BE2C (cell line): ENCODE results near the gene NFKBIB.

ENCODE experiments used
- DNase-seq: peaks from one replicate; pipeline ENCODE4 v3.0.0-alpha.2; 2020
- H3K27me3 ChIP-seq: fragments of 250-450 bp; sonication (Bioruptor Pico); 2 replicates; pipeline ENCODE4 v1.5.1; 2020; ENCODE audit warnings: mild to moderate bottlenecking
- H3K36me3 ChIP-seq: fragments of 250-450 bp; sonication (Bioruptor Pico); 2 replicates; pipeline ENCODE4 v1.5.1; 2020; ENCODE audit warnings: mild to moderate bottlenecking
- H3K4me1 ChIP-seq: fragments of 250-450 bp; sonication (Bioruptor Pico); 2 replicates; pipeline ENCODE4 v1.5.1; 2020
- H3K4me3 ChIP-seq: 2 replicates; pipeline ENCODE4 v1.5.1; 2011; ENCODE audit warnings: low read depth, low read length
- H3K9me3 ChIP-seq: fragments of 250-450 bp; sonication (Bioruptor Pico); 2 replicates; pipeline ENCODE4 v1.5.1; 2020
- CTCF ChIP-seq: IDR thresholded peaks from 2 replicates; pipeline ENCODE4 v1.5.1; 2012; ENCODE audit warnings: mild to moderate bottlenecking, low read depth, low read length

NFKBIB gene

DNA sequence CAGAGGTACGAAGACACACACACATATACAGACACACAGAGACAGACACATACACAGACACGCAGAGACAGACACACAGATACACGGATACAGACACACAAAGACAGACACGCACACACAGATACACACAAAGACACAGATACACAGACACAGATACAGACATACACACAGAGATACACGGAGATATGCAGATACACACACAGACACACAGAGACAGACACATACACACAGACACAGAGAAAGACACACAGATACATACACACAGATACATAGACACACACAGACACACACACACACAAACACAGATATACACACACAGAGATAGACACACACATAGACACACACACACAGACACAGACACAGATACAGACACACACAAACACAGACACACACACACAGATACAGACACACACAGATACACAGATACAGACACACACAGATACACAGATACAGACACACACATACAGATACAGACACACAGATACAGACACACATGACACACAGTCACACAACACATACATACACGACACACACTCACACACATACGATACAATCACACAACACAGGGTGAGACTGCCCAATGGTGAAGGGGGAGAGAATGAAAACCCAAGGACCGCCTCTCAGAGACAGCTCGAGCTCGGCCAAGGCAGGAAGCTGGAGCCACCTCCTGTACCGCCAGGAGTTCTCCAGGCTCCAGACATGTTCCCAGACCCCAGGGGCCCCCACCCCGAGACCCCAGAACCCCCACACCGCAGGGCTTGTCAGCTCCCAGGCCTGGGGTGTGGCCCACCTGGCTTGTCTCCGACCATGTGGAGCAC, 21.0 kb downstream of the NFKBIB start:
- Histone ChIP-seq H3K4me3 (no peak overlapping the region), H3K9me3 (no peaks in the 10 kb centered on the region), H3K27me3 (no peaks in the 10 kb centered on the region), H3K4me1 (peaks cover 3% of the 10 kb centered on the region), H3K36me3 (peaks cover 34% of the 10 kb centered on the region)
- no peak for TF ChIP-seq CTCF
- DNase-seq = no peak

- Histone ChIP-seq H3K36me3 (peaks cover 39% of the 10 kb centered on the region), H3K4me3 (no peak overlapping the region), H3K9me3 (no peaks in the 10 kb centered on the region), H3K27me3 (no peaks in the 10 kb centered on the region), H3K4me1 (peaks cover 3% of the 10 kb centered on the region)
- no peak for TF ChIP-seq CTCF
- no peak for DNase-seq
These were observed 21.9 kb downstream of the NFKBIB start for GRCh38 chr19:38921420-38922274.

- H3K4me1 ChIP-seq = peaks cover 3% of the 10 kb centered on the region
- no peaks in the 10 kb centered on the region for H3K9me3 ChIP-seq
- no peaks in the 10 kb centered on the region for H3K27me3 ChIP-seq
- H3K4me3 ChIP-seq = no peak overlapping the region
- no peak for DNase-seq
- TF ChIP-seq CTCF = no peak
- peaks cover 39% of the 10 kb centered on the region for H3K36me3 ChIP-seq
These were observed 22.7 kb downstream of the NFKBIB start for GRCh38 chr19:38922482-38922881.

- Histone ChIP-seq H3K4me1 (no peaks in the 10 kb centered on the region), H3K36me3 (peaks cover 39% of the 10 kb centered on the region), H3K9me3 (no peaks in the 10 kb centered on the region), H3K27me3 (no peaks in the 10 kb centered on the region), H3K4me3 (no peak overlapping the region)
- no peak for DNase-seq
- no peak for TF ChIP-seq CTCF
These were observed 24.6 kb downstream of the NFKBIB start for GRCh38 chr19:38924388-38924787.

DNA sequence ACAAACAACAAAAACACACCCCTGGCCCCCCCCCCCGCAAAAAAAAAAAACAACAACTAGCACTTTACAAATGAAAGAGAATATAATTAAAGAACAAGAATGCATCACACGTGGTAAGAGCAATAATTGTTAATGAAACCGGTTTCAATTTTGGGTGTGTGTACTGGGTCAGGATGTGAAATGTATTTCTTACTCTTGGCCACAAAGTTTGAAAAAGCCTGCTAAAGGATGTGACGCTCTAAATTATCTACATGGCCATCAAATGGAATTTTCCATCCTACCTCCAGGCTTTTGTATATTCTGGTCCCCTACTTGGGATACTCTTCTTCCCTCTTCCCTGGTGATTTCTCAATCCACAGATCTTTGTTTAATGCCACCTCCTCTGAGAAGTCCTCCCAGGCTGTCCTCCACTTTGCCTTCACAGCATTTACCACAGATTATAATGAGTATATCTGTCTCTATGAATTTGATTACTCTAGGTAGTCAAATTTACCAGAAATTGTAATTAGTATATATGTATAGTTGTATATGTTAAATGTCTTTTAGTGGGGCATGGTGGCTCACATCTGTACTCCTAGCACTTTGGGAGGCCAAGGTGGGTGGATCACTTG, 28.7 kb downstream of the NFKBIB start:
- Histone ChIP-seq H3K4me3 (no peak overlapping the region), H3K27me3 (no peaks in the 10 kb centered on the region), H3K36me3 (peaks cover 42% of the 10 kb centered on the region), H3K4me1 (no peaks in the 10 kb centered on the region), H3K9me3 (no peaks in the 10 kb centered on the region)
- DNase-seq = no peak
- no peak for TF ChIP-seq CTCF
